GM12864 (cell line): ENCODE data around the gene DCLK3.

Source experiments
- DNase-seq: peaks from one replicate; pipeline ENCODE4 v3.0.0-alpha.2; 2011; ENCODE audit warnings: low read depth
- H3K4me3 ChIP-seq: 2 replicates; pipeline ENCODE4 v1.5.1; 2011; ENCODE audit warnings: mild to moderate bottlenecking, low read depth, low read length, control low read depth
- TF ChIP-seq, protein P1 (sequence below): IDR thresholded peaks from 2 replicates; pipeline ENCODE4 v1.5.1; 2011; ENCODE audit warnings: low read depth, mild to moderate bottlenecking, moderate library complexity, low read length, control low read depth, inconsistent platforms; ENCODE audit errors: missing control alignments

DCLK3 gene, protein sequence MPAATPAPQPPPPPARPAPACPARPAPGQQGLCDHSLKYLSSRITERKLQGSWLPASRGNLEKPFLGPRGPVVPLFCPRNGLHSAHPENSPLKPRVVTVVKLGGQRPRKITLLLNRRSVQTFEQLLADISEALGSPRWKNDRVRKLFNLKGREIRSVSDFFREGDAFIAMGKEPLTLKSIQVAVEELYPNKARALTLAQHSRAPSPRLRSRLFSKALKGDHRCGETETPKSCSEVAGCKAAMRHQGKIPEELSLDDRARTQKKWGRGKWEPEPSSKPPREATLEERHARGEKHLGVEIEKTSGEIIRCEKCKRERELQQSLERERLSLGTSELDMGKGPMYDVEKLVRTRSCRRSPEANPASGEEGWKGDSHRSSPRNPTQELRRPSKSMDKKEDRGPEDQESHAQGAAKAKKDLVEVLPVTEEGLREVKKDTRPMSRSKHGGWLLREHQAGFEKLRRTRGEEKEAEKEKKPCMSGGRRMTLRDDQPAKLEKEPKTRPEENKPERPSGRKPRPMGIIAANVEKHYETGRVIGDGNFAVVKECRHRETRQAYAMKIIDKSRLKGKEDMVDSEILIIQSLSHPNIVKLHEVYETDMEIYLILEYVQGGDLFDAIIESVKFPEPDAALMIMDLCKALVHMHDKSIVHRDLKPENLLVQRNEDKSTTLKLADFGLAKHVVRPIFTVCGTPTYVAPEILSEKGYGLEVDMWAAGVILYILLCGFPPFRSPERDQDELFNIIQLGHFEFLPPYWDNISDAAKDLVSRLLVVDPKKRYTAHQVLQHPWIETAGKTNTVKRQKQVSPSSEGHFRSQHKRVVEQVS

GRCh38 chr3:36763850-36764703, at the start of gene DCLK3:
DCLK3 (minus strand) TSS chr3:36764553; CDS start chr3:36764263, 290 bp downstream.
- TF ChIP-seq, protein P1, sequence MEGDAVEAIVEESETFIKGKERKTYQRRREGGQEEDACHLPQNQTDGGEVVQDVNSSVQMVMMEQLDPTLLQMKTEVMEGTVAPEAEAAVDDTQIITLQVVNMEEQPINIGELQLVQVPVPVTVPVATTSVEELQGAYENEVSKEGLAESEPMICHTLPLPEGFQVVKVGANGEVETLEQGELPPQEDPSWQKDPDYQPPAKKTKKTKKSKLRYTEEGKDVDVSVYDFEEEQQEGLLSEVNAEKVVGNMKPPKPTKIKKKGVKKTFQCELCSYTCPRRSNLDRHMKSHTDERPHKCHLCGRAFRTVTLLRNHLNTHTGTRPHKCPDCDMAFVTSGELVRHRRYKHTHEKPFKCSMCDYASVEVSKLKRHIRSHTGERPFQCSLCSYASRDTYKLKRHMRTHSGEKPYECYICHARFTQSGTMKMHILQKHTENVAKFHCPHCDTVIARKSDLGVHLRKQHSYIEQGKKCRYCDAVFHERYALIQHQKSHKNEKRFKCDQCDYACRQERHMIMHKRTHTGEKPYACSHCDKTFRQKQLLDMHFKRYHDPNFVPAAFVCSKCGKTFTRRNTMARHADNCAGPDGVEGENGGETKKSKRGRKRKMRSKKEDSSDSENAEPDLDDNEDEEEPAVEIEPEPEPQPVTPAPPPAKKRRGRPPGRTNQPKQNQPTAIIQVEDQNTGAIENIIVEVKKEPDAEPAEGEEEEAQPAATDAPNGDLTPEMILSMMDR: no peak
- H3K4me3 ChIP-seq: no peak within 1 kb of the TSS
- no peak for DNase-seq

DNA sequence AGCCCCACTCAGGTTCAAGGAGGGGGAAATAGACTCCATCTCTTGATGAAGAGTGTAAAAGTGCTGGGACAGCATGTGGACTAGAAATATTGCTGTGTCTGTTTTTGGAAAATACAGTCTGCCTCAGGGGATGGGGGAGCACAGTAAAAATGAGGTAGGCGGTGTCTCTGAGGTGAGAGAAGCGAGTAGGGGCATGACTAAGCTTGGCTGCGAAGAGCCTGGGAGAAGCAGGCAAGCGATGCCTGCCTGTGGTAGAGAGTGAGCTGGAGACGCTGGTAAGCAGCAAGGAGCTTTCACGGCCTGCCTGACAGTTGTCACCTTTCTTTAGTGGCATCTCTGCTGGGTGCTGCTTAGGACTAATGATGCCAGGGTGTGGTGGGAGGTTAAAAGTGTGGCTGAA, 49.0 kb upstream of the DCLK3 start:
- TF ChIP-seq, protein P1: no peak
- no peak overlapping the region for H3K4me3 ChIP-seq
- no peak for DNase-seq

DNA sequence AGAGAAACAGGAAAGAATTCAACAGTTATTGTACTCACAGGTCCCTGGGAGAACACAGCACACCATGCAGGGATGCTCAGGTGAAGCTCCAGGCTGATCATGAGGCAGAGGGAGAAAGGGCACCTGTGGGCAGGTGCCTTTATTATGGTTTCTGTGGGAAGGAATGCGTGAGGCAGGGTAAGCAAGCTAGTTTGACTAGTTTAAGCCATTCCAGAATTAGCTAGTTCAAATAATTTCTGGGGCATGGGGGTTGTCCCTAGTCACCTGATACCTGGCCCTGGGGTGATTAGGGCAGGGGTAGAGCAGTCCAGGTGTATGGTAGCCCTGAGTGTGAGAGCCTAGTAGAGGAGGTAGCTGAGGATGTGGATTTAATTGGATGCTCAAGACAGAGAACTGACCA, 47.9 kb upstream of the DCLK3 start:
- TF ChIP-seq, protein P1: no peak
- no peak for DNase-seq
- H3K4me3 ChIP-seq: no peak overlapping the region

GRCh38 chr3:36811768-36812167, 47.4 kb upstream of the DCLK3 start:
- no peak for DNase-seq
- TF ChIP-seq, protein P1: no peak
- no peak overlapping the region for H3K4me3 ChIP-seq

DNA sequence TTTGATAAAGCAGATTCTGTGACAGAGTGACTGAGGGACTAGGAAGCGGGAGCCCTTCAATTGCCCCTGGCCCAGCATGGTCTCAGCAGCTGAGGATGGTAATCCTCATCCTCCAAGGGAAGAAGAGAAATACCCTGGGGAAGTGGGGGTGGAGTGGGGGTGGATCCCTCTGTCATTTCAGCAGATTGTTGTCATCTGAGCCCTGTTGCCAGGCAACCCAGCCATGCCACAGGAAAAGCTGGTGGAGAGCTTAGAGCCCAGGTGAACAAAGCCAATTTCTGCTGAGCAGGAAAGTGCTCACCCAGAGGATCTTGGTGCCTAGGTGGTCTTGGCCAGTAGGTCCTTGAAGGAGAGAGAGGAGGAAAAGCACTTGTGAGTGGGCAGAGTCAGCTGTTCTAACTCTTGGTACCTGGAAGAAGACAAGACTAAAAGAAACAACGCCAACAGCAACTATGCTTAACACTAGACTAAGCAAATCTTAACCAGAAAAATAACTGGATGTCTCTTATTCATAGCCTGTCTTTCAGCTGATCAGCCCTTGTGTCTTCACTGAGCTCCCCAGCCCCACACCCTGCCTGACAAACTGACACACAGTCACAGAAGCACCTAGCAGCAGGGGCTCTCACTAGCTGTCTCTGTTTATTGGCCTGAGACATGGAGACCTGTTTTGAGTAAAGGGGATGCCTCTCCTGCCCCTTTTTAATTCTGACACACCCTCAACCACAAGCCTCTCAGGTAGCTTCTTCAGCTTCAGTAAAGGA, 40.1 kb upstream of the DCLK3 start:
- H3K4me3 ChIP-seq: no peak overlapping the region
- no peak for DNase-seq
- TF ChIP-seq, protein P1: no peak

GRCh38 chr3:36803091-36803791, 38.9 kb upstream of the DCLK3 start:
- H3K4me3 ChIP-seq: no peak overlapping the region
- TF ChIP-seq, protein P1: no peak
- DNase-seq: no peak
